Measurements from ENCODE around the gene BRINP3. TPM values are rescaled to one million over a fixed set of nuclear protein-coding genes. Genes with fewer than 3 reads are reported as not detected.

BRINP3 gene
- total RNA-seq, 1 donor from 2014 or later = not detected

DNA sequence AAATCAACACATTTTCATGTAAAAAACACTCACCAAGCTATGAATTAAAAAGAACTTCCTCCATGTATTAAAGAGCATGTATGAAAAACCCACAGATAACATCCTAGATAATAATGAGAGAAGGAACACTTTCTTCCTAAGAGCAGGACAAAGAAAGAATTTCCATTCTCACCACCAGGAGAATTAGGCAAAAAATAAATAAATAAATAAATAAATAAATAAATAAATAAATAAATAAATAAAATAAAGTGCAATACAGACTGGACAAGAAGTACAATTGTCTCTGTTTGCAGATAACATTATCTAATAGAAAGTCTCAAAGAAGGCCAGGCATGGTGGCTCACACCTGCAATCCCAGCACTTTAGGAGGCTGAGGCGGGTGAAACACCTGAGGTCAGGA, 218.2 kb downstream of the BRINP3 start:
- DNase-seq (ENCODE audit: low read depth) = no peak

DNA sequence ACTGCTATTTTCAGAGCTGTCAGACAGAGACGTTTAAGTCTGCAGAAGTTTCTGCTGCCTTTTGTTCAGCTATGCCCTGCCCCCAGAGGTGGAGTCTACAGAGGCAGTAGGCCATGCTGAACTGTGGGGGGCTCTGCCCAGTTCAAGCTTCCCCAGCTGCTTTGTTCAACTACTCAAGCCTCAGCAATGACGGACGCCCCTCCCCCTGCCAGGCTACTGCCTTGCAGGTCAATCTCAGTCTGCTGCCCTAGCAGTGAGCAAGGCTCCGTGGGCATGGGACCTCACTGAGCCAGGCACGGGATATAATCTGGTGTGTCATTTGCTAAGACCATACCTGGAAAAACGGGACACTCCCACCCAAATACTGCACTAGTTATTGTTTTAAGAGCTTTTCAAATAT, 219.7 kb downstream of the BRINP3 start:
- H3K27me3 ChIP-seq (ENCODE audit: control insufficient read depth, insufficient read depth, low read length) = no peaks in the 10 kb centered on the region
- no peaks in the 10 kb centered on the region for H3K36me3 ChIP-seq (ENCODE audit: control insufficient read depth, insufficient read depth, low read length)
- TF ChIP-seq, protein P1, sequence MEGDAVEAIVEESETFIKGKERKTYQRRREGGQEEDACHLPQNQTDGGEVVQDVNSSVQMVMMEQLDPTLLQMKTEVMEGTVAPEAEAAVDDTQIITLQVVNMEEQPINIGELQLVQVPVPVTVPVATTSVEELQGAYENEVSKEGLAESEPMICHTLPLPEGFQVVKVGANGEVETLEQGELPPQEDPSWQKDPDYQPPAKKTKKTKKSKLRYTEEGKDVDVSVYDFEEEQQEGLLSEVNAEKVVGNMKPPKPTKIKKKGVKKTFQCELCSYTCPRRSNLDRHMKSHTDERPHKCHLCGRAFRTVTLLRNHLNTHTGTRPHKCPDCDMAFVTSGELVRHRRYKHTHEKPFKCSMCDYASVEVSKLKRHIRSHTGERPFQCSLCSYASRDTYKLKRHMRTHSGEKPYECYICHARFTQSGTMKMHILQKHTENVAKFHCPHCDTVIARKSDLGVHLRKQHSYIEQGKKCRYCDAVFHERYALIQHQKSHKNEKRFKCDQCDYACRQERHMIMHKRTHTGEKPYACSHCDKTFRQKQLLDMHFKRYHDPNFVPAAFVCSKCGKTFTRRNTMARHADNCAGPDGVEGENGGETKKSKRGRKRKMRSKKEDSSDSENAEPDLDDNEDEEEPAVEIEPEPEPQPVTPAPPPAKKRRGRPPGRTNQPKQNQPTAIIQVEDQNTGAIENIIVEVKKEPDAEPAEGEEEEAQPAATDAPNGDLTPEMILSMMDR (IDR thresholded peaks at IDR 0.05; ENCODE audit: insufficient read depth, low read length, severe bottlenecking) = no peak
- no peak overlapping the region for H3K4me3 ChIP-seq (ENCODE audit: low read depth, low read length)
- DNase-seq (ENCODE audit: low read depth) (no peak), FAIRE-seq (no peak)

More for the DNA sequence above, 218.2 kb downstream of the BRINP3 start:
- FAIRE-seq = no peak
- no peak overlapping the region for H3K4me3 ChIP-seq (ENCODE audit: low read depth, low read length)
- no peaks in the 10 kb centered on the region for H3K27me3 ChIP-seq (ENCODE audit: control insufficient read depth, insufficient read depth, low read length)
- TF ChIP-seq, protein P1 (IDR thresholded peaks at IDR 0.05; ENCODE audit: insufficient read depth, low read length, severe bottlenecking) = no peak
- H3K36me3 ChIP-seq (ENCODE audit: control insufficient read depth, insufficient read depth, low read length) = no peaks in the 10 kb centered on the region

DNA sequence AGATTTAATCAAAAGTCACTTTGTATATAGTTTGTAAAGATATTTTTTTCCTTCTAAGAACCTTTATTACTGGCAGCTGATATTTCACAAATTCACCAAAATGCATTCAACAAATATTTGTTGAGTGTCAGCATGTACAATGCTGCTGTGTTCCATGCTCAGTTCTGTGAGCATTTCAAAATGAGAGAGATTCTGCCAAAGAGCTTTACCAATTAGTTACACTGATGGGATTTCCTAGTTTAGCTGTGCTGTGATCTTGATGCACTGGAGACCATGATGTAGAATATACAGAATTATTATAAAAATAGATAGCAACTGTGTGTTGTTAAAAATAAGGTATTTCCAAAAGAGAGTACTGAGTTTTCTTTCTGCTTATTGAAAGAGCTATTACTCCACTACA, 225.6 kb downstream of the BRINP3 start:
- H3K4me3 ChIP-seq (ENCODE audit: low read depth, low read length) = no peak overlapping the region
- no peaks in the 10 kb centered on the region for H3K36me3 ChIP-seq (ENCODE audit: control insufficient read depth, insufficient read depth, low read length)
- no peaks in the 10 kb centered on the region for H3K27me3 ChIP-seq (ENCODE audit: control insufficient read depth, insufficient read depth, low read length)
- FAIRE-seq = no peak
- DNase-seq (ENCODE audit: low read depth) = no peak
- TF ChIP-seq, protein P1 (IDR thresholded peaks at IDR 0.05; ENCODE audit: insufficient read depth, low read length, severe bottlenecking) = no peak

DNA sequence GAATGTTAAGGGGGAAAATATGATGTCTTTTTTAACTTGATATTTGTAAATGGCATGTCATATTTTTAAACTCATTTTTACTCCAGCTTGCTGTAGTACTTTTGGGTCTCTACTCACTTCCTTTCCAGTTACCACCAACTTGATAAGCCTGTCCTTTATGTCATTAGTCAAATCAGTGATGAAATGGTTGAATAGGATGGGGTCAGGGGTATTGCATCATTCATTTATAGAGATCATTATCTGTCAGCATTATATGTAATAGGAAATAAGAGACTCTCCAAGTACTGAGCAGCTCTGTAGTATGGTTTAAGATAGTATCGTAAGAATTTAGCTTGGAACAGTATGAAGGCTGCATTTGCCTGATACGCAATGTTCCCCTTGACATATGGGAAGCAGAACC, 227.3 kb downstream of the BRINP3 start:
- TF ChIP-seq, protein P1 (IDR thresholded peaks at IDR 0.05; ENCODE audit: insufficient read depth, low read length, severe bottlenecking) = no peak
- DNase-seq (ENCODE audit: low read depth) (no peak), FAIRE-seq (no peak)
- H3K27me3 ChIP-seq (ENCODE audit: control insufficient read depth, insufficient read depth, low read length) = no peaks in the 10 kb centered on the region
- H3K36me3 ChIP-seq (ENCODE audit: control insufficient read depth, insufficient read depth, low read length) = no peaks in the 10 kb centered on the region
- no peak overlapping the region for H3K4me3 ChIP-seq (ENCODE audit: low read depth, low read length)

DNA sequence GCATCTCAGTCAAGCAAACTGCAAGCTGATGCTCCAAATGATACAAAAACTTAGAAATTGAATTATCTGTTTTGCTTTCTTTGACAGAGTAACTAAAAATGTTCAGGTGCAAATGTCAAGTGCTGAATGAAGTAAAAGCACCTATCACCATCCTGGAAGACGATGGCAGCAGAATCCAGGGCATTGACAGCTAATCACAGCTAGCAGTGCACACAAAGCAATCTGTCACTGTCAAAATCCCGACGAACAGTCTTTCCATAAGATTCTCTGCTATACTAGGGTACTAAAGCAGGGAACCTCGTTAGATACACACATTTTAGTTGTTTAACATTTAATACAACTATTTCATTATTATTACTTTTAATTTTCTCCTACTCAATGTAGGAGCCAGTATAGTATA, 233.3 kb downstream of the BRINP3 start:
- TF ChIP-seq, protein P1 (IDR thresholded peaks at IDR 0.05; ENCODE audit: insufficient read depth, low read length, severe bottlenecking) = no peak
- H3K4me3 ChIP-seq (ENCODE audit: low read depth, low read length) = no peak overlapping the region
- no peaks in the 10 kb centered on the region for H3K36me3 ChIP-seq (ENCODE audit: control insufficient read depth, insufficient read depth, low read length)
- FAIRE-seq = no peak
- no peak for DNase-seq (ENCODE audit: low read depth)
- H3K27me3 ChIP-seq (ENCODE audit: control insufficient read depth, insufficient read depth, low read length) = no peaks in the 10 kb centered on the region

DNA sequence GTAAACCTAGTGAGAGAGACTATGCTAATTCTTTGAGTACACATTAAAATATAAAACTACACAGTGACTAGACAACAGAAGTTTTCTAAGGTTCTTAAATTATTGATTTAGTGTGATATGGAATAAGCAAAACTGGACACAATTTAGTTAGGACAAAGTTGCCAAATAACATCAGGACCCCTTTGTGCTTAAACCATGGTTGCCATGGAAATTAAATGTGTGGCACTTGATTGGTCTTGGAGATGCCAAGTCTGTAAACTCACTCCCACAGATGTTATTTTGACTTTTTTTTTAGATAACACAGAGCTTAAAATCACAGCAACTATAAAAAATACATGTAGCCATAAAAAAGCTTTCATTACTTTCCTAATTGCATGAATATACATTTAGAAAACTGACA, 234.6 kb downstream of the BRINP3 start:
- TF ChIP-seq, protein P1 (IDR thresholded peaks at IDR 0.05; ENCODE audit: insufficient read depth, low read length, severe bottlenecking) = no peak
- no peak for FAIRE-seq
- Histone ChIP-seq H3K4me3 (ENCODE audit: low read depth, low read length) (no peak overlapping the region), H3K27me3 (ENCODE audit: control insufficient read depth, insufficient read depth, low read length) (no peaks in the 10 kb centered on the region), H3K36me3 (ENCODE audit: control insufficient read depth, insufficient read depth, low read length) (no peaks in the 10 kb centered on the region)
- no peak for DNase-seq (ENCODE audit: low read depth)
